Endodermal cell (in vitro differentiated cells): ENCODE results near the gene AQR. TPM values are rescaled to one million over a fixed set of nuclear protein-coding genes. Genes with fewer than 3 reads are reported as not detected.
A peak's percentile ranks its signal among the peaks of the same experiment; 100 is the strongest.

Experiments
- DNase-seq: peaks from one replicate; pipeline ENCODE4 v3.0.0-alpha.2; 2017
- H3K27ac ChIP-seq: 2 replicates; pipeline ENCODE4 v1.5.1; 2013; ENCODE audit warnings: mild to moderate bottlenecking, low read depth, low read length, moderate library complexity
- H3K27me3 ChIP-seq: 2 replicates; pipeline ENCODE4 v1.6.1; 2013; ENCODE audit warnings: mild to moderate bottlenecking, low read length, moderate library complexity; ENCODE audit not compliant: insufficient read depth, control insufficient read depth, poor library complexity, severe bottlenecking
- H3K36me3 ChIP-seq: 2 replicates; pipeline ENCODE4 v1.7.0; 2013; ENCODE audit warnings: mild to moderate bottlenecking, low read length, moderate library complexity; ENCODE audit not compliant: control insufficient read depth, insufficient read depth
- H3K4me1 ChIP-seq: one replicate; pipeline ENCODE4 v1.7.0; 2013; ENCODE audit warnings: low read length; ENCODE audit not compliant: control insufficient read depth, insufficient read depth
- H3K4me3 ChIP-seq: 2 replicates; pipeline ENCODE4 v1.5.1; 2013; ENCODE audit warnings: mild to moderate bottlenecking, low read length, moderate library complexity
- H3K9ac ChIP-seq: 2 replicates; pipeline ENCODE4 v1.6.1; 2013; ENCODE audit warnings: mild to moderate bottlenecking, low read length, moderate library complexity; ENCODE audit not compliant: poor library complexity, severe bottlenecking; ENCODE audit errors: extremely low read depth
- H3K9me3 ChIP-seq: 2 replicates; pipeline ENCODE4 v1.6.1; 2013; ENCODE audit warnings: mild to moderate bottlenecking, low read length, moderate library complexity; ENCODE audit not compliant: control insufficient read depth
- H3K27ac Mint-ChIP-seq: 2 replicates; pipeline ENCODE4 v1.8.0; 2020; ENCODE audit warnings: mixed read lengths
- H3K27me3 Mint-ChIP-seq: 2 replicates; pipeline ENCODE4 v1.8.0; 2021; ENCODE audit warnings: mild to moderate bottlenecking, mixed read lengths; ENCODE audit not compliant: insufficient read depth
- H3K36me3 Mint-ChIP-seq: 2 replicates; pipeline ENCODE4 v1.8.0; 2020; ENCODE audit warnings: low read depth, mixed read lengths
- H3K4me1 Mint-ChIP-seq: 2 replicates; pipeline ENCODE4 v1.8.0; 2020; ENCODE audit warnings: mixed read lengths
- H3K4me3 Mint-ChIP-seq: 2 replicates; pipeline ENCODE4 v1.8.0; 2020; ENCODE audit warnings: mild to moderate bottlenecking, moderate library complexity, mixed read lengths
- H3K9me3 Mint-ChIP-seq: 2 replicates; pipeline ENCODE4 v1.8.0; 2020; ENCODE audit warnings: mild to moderate bottlenecking, mixed read lengths
- WGBS, 2 experiments: methylation state at CpG; one replicate each; pipeline versions ENCODE4 v1.1.5 to v1.1.7; 2013; ENCODE audit warnings: missing lambda C conversion rate in 2 of 2, mixed read lengths in 1 of 2; ENCODE audit not compliant: insufficient coverage in 1 of 2, insufficient read length in 1 of 2; 5-methylcytosine and 5-hydroxymethylcytosine counted together
- long read RNA-seq, 4 experiments: library from polyadenylated mRNA in 2 of 4; library from RNA in 1 of 4; library from capped mRNA in 1 of 4; stranded (forward) in 3 of 4; unstranded in 1 of 4; transcript quantifications; one replicate each; pipeline ENCODE4 v2.0.0, GENCODE V29; 2020 to 2021; ENCODE audit warnings: inconsistent platforms in 1 of 4
- polyA plus RNA-seq, 2 experiments: library from polyadenylated mRNA; stranded (reverse); fragments of 50-300 nt; gene quantifications; one replicate each; pipeline ENCODE4 v1.2.3, GENCODE V29; 2013
- total RNA-seq, 2 donors: library from RNA; stranded (reverse); fragmentation: NEBNext Ultra II Directional in 1 of 2; extraction: Animal tissue kit (Norgen Biotek cat#: 25700) in 1 of 2; gene quantifications; 2 replicates in 1 of 2; 3 replicates in 1 of 2; pipeline ENCODE4 v1.2.1, GENCODE V29; 2021
- TF ChIP-seq, protein P1 (sequence below): fragments of 200-600 bp; sonication (generic); conservative IDR thresholded peaks from 2 replicates; pipeline ENCODE4 v1.5.0; 2021; ENCODE audit warnings: antibody characterized with exemption, mild to moderate bottlenecking

The AQR gene
- total RNA-seq, result 10 to 100 TPM; 48.8 to 49.6 TPM
- polyA plus RNA-seq (2013, experiment 1 of 2), result 38.5 TPM
- polyA plus RNA-seq (2013, experiment 2 of 2), result 30.9 TPM
- long read RNA-seq, experiment 1, full-length matches to known transcripts, result 4 of 27 reads
- long read RNA-seq, experiment 1, partial matches to known transcripts, result 15 of 27 reads
- long read RNA-seq, experiment 1, other reads (novel, unspliced or antisense), result 8 of 27 reads
- long read RNA-seq, experiment 2, full-length matches to known transcripts, result 63 of 102 reads
- long read RNA-seq, experiment 2, partial matches to known transcripts, result 19 of 102 reads
- long read RNA-seq, experiment 2, other reads (novel, unspliced or antisense), result 20 of 102 reads
- long read RNA-seq, experiment 3, full-length matches to known transcripts, result 42 of 78 reads
- long read RNA-seq, experiment 3, partial matches to known transcripts, result 14 of 78 reads
- long read RNA-seq, experiment 3, other reads (novel, unspliced or antisense), result 22 of 78 reads
- long read RNA-seq, experiment 4, full-length matches to known transcripts, result 1 of 5 reads
- long read RNA-seq, experiment 4, partial matches to known transcripts, result 3 of 5 reads
- long read RNA-seq, experiment 4, other reads (novel, unspliced or antisense), result 1 of 5 reads

GRCh38 chr15:34969340-34970097 is at the start of gene AQR:
Gene AQR, minus strand, starts transcription at chr15:34969742. Its CDS starts 129 bp downstream, at chr15:34969613.
- TF ChIP-seq, protein P1, sequence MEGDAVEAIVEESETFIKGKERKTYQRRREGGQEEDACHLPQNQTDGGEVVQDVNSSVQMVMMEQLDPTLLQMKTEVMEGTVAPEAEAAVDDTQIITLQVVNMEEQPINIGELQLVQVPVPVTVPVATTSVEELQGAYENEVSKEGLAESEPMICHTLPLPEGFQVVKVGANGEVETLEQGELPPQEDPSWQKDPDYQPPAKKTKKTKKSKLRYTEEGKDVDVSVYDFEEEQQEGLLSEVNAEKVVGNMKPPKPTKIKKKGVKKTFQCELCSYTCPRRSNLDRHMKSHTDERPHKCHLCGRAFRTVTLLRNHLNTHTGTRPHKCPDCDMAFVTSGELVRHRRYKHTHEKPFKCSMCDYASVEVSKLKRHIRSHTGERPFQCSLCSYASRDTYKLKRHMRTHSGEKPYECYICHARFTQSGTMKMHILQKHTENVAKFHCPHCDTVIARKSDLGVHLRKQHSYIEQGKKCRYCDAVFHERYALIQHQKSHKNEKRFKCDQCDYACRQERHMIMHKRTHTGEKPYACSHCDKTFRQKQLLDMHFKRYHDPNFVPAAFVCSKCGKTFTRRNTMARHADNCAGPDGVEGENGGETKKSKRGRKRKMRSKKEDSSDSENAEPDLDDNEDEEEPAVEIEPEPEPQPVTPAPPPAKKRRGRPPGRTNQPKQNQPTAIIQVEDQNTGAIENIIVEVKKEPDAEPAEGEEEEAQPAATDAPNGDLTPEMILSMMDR, result peak; percentile 76
- H3K36me3 Mint-ChIP-seq, result peaks cover 13% of the 10 kb centered on the region
- Histone ChIP-seq H3K9me3 (no peaks in the 10 kb centered on the region), H3K27me3 (no peaks in the 10 kb centered on the region), H3K27ac (peak within 1 kb of the TSS; percentile 30), H3K36me3 (peaks cover 15% of the 10 kb centered on the region), H3K4me1 (no peaks in the 10 kb centered on the region), H3K4me3 (peak within 1 kb of the TSS; percentile 97), H3K9ac (peak within 1 kb of the TSS; percentile 86)
- H3K4me1 Mint-ChIP-seq, result peaks cover 19% of the 10 kb centered on the region
- no peaks in the 10 kb centered on the region for H3K27me3 Mint-ChIP-seq
- peak; percentile 98 for DNase-seq
- no peaks in the 10 kb centered on the region for H3K9me3 Mint-ChIP-seq
- peak within 1 kb of the TSS; percentile 99 for H3K27ac Mint-ChIP-seq
- peak within 1 kb of the TSS; percentile 99 for H3K4me3 Mint-ChIP-seq
- WGBS, 2 experiments, result 0% methylated on average over 8 to 41 of the region's 44 CpGs

DNA sequence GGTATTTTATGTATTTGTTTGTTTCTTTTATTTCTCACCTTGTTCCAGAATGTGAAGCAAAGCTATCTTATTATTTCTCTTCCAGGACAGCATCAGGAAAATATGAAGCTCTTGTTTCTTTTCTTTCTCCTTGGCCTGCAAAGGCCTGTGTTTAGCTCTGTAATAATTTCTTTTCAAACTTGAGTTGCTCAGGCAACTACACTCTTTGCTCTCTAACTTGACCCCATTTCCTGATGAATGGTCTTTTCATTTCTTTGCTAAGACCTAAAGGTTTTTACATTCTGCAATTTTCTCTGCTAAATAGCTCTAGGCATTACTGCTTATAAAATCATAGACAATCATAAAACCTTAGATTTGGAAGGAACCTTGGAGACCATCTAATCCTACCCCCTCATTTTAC is 44.7 kb upstream of the AQR start:
- Histone ChIP-seq H3K27ac (peak overlapping the region; percentile 83), H3K4me1 (no peaks in the 10 kb centered on the region), H3K27me3 (no peaks in the 10 kb centered on the region), H3K9me3 (no peaks in the 10 kb centered on the region), H3K4me3 (no peak overlapping the region), H3K36me3 (no peaks in the 10 kb centered on the region), H3K9ac (no peak overlapping the region)
- no peak for DNase-seq
- no peaks in the 10 kb centered on the region for H3K4me1 Mint-ChIP-seq
- H3K27me3 Mint-ChIP-seq, result no peaks in the 10 kb centered on the region
- TF ChIP-seq, protein P1, result no peak
- no peak overlapping the region for H3K4me3 Mint-ChIP-seq
- no peak overlapping the region for H3K27ac Mint-ChIP-seq
- H3K9me3 Mint-ChIP-seq, result no peaks in the 10 kb centered on the region
- H3K36me3 Mint-ChIP-seq, result no peaks in the 10 kb centered on the region

DNA sequence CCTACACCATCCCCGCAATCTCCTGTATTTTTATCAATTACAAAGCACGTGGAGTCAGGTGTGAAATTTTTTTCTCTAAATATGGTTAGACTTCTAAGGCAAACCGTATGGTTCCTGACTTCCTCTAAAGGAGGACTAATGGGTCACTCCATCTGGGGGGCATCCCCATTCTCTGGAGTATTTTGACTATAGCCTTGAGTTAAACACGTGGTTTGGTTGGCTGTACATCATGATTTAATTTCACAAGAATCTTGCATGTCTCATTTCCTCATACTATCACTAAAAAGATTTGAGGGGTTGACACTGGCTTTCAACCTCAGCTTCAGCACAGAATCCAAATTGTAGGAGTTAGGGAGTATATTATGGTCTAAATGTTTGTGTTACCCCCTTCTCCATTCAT is 43.8 kb upstream of the AQR start:
- no peaks in the 10 kb centered on the region for H3K27me3 Mint-ChIP-seq
- H3K36me3 ChIP-seq, result no peaks in the 10 kb centered on the region
- no peaks in the 10 kb centered on the region for H3K9me3 ChIP-seq
- no peaks in the 10 kb centered on the region for H3K4me1 ChIP-seq
- no peak for DNase-seq
- no peaks in the 10 kb centered on the region for H3K36me3 Mint-ChIP-seq
- H3K27ac ChIP-seq, result peak overlapping the region; percentile 83
- H3K27ac Mint-ChIP-seq, result no peak overlapping the region
- no peak overlapping the region for H3K9ac ChIP-seq
- no peak overlapping the region for H3K4me3 ChIP-seq
- TF ChIP-seq, protein P1, result no peak
- H3K4me3 Mint-ChIP-seq, result no peak overlapping the region
- H3K27me3 ChIP-seq, result no peaks in the 10 kb centered on the region
- H3K4me1 Mint-ChIP-seq, result no peaks in the 10 kb centered on the region
- 83 to 94% methylated on average over 2 to 4 of the region's 4 CpGs for WGBS, 2 experiments
- no peaks in the 10 kb centered on the region for H3K9me3 Mint-ChIP-seq
